CD4-positive, alpha-beta T cell treated with Interleukin-17A for 1 hour (primary cell): ENCODE data around the gene MIA3.

Experiments
- DNase-seq: peaks from one replicate; pipeline ENCODE4 v3.0.0-alpha.2; 2020

MIA3 gene

GRCh38 chr1:222618880-222619596 lies 1.1 kb downstream of the MIA3 start:
- DNase-seq = no peak

- DNase-seq = no peak
Measured at GRCh38 chr1:222620566-222620965, 2.7 kb downstream of the MIA3 start.

- DNase-seq = no peak
Measured at GRCh38 chr1:222622765-222623164, 4.9 kb downstream of the MIA3 start.

- no peak for DNase-seq
Measured at GRCh38 chr1:222623458-222623857, 5.6 kb downstream of the MIA3 start.

- DNase-seq = no peak
Measured at GRCh38 chr1:222624214-222624613, 6.3 kb downstream of the MIA3 start.

- DNase-seq = no peak
Measured at GRCh38 chr1:222627232-222627631, 9.3 kb downstream of the MIA3 start.

- no peak for DNase-seq
Measured at GRCh38 chr1:222629921-222630535, 12.1 kb downstream of the MIA3 start.

GRCh38 chr1:222631611-222632208 lies 13.8 kb downstream of the MIA3 start:
- no peak for DNase-seq

GRCh38 chr1:222632749-222633148 lies 14.9 kb downstream of the MIA3 start:
- DNase-seq = no peak

- DNase-seq = peak; percentile 91
Measured at GRCh38 chr1:222634180-222635013, 16.5 kb downstream of the MIA3 start.

- DNase-seq = no peak
Measured at GRCh38 chr1:222641269-222641948, 23.5 kb downstream of the MIA3 start.

GRCh38 chr1:222642468-222642867 lies 24.6 kb downstream of the MIA3 start:
- no peak for DNase-seq

- no peak for DNase-seq
Measured at GRCh38 chr1:222643606-222643937, 25.7 kb downstream of the MIA3 start.

- DNase-seq = peak; percentile 99
Measured at GRCh38 chr1:222643938-222644635, 26.2 kb downstream of the MIA3 start.

- DNase-seq = no peak
Measured at GRCh38 chr1:222644636-222644980, 26.7 kb downstream of the MIA3 start.

- no peak for DNase-seq
Measured at GRCh38 chr1:222652676-222653075, 34.8 kb downstream of the MIA3 start.

GRCh38 chr1:222653178-222653827 lies 35.4 kb downstream of the MIA3 start:
- DNase-seq = peak; percentile 43

- DNase-seq = peak; percentile 93
Measured at GRCh38 chr1:222654849-222655248, 37.0 kb downstream of the MIA3 start.

- DNase-seq = no peak
Measured at GRCh38 chr1:222656391-222657155, 38.7 kb downstream of the MIA3 start.

GRCh38 chr1:222657899-222658298 lies 40.0 kb downstream of the MIA3 start:
- no peak for DNase-seq

- no peak for DNase-seq
Measured at GRCh38 chr1:222663431-222663934, 45.6 kb downstream of the MIA3 start.
